Esophagus muscularis mucosa (tissue), 4 donors: ENCODE results near the gene MSS51.

Source experiments
- CTCF ChIP-seq, 3 experiments: fragments of 200-600 bp in 2 of 3; fragments of 450-650 bp in 1 of 3; sonication (generic) in 2 of 3; IDR thresholded peaks; one replicate each; pipeline ENCODE4 v1.5.1; 2017 to 2019; ENCODE audit warnings: antibody characterized with exemption in 3 of 3, mild to moderate bottlenecking in 2 of 3, moderate library complexity in 1 of 3
- EP300 ChIP-seq: sonication (generic); formaldehyde crosslinking; IDR thresholded peaks from one replicate; pipeline ENCODE4 v1.6.1; 2017; ENCODE audit warnings: antibody characterized with exemption
- POLR2A ChIP-seq: fragments of 450-650 bp; IDR thresholded peaks from one replicate; pipeline ENCODE4 v1.6.1; 2017; ENCODE audit warnings: antibody characterized with exemption, moderate library complexity, mild to moderate bottlenecking, low read depth
- POLR2AphosphoS5 ChIP-seq, 2 donors: sonication (generic); formaldehyde crosslinking; IDR thresholded peaks; one replicate each; pipeline ENCODE4 v1.6.1; 2017; ENCODE audit warnings: antibody characterized with exemption in 2 of 2

GRCh38 chr10:73448384-73448783, 15.0 kb upstream of the MSS51 start:
- TF ChIP-seq POLR2AphosphoS5 (IDR thresholded peaks at IDR 0.05) (no peak), CTCF (IDR thresholded peaks at IDR 0.05) (no peak), POLR2A (no peak), EP300 (no peak)
